Esophagus mucosa (tissue), 1 donor: ENCODE measurements around the gene MICAL2. TPM values are rescaled to one million over a fixed set of nuclear protein-coding genes. Genes with fewer than 3 reads are reported as not detected.

ENCODE experiments used
- ATAC-seq: fragments of 200-7000 bp; cut with Tn5 transposase; one replicate; pipeline ENCODE4 v1.9.1; 2020
- total RNA-seq: library from RNA; stranded (reverse); gene quantifications from one replicate; pipeline ENCODE4 v1.2.4, GENCODE V29; 2023
- donor health status: DM: yes; HTN: yes; CAD: no.

MICAL2 gene
- total RNA-seq, 1 donor from 2014 or later = 15.5 TPM

GRCh38 chr11:12234221-12234620 lies 123.8 kb downstream of the MICAL2 start:
- ATAC-seq = no peak

- ATAC-seq = no peak
These were observed 124.7 kb downstream of the MICAL2 start for GRCh38 chr11:12235080-12235479.

GRCh38 chr11:12235553-12235946 lies 125.2 kb downstream of the MICAL2 start:
- ATAC-seq = no peak

- ATAC-seq = peak; percentile 42
These were observed 125.8 kb downstream of the MICAL2 start for GRCh38 chr11:12235947-12236743.

GRCh38 chr11:12236744-12237101 lies 126.3 kb downstream of the MICAL2 start:
- no peak for ATAC-seq

GRCh38 chr11:12237381-12237784 lies 127.0 kb downstream of the MICAL2 start:
- ATAC-seq = no peak

GRCh38 chr11:12238420-12238819 lies 128.0 kb downstream of the MICAL2 start:
- no peak for ATAC-seq

GRCh38 chr11:12239396-12239795 lies 129.0 kb downstream of the MICAL2 start:
- no peak for ATAC-seq

GRCh38 chr11:12239804-12240371 lies 129.5 kb downstream of the MICAL2 start:
- ATAC-seq = no peak

GRCh38 chr11:12240677-12241076 lies 130.3 kb downstream of the MICAL2 start:
- ATAC-seq = no peak

GRCh38 chr11:12241401-12241800 lies 131.0 kb downstream of the MICAL2 start:
- ATAC-seq = no peak

- ATAC-seq = no peak
These were observed 131.7 kb downstream of the MICAL2 start for GRCh38 chr11:12241971-12242672.

GRCh38 chr11:12242966-12243365 lies 132.6 kb downstream of the MICAL2 start:
- ATAC-seq = no peak

GRCh38 chr11:12243486-12243885 lies 133.1 kb downstream of the MICAL2 start:
- no peak for ATAC-seq

- no peak for ATAC-seq
These were observed 133.6 kb downstream of the MICAL2 start for GRCh38 chr11:12243911-12244550.

GRCh38 chr11:12245091-12245490 lies 134.7 kb downstream of the MICAL2 start:
- ATAC-seq = no peak

- ATAC-seq = no peak
These were observed 135.2 kb downstream of the MICAL2 start for GRCh38 chr11:12245549-12246016.

- ATAC-seq = no peak
These were observed 135.8 kb downstream of the MICAL2 start for GRCh38 chr11:12246147-12246546.

GRCh38 chr11:12246989-12247388 lies 136.6 kb downstream of the MICAL2 start:
- no peak for ATAC-seq

- ATAC-seq = no peak
These were observed 137.3 kb downstream of the MICAL2 start for GRCh38 chr11:12247543-12248254.

GRCh38 chr11:12248330-12248729 lies 137.9 kb downstream of the MICAL2 start:
- peak; percentile 64 for ATAC-seq

- peak; percentile 4 for ATAC-seq
These were observed 139.3 kb downstream of the MICAL2 start for GRCh38 chr11:12249590-12250260.
